Measurements from ENCODE around the gene SNX24. TPM values are rescaled to one million over a fixed set of nuclear protein-coding genes. Genes with fewer than 3 reads are reported as not detected.

The SNX24 gene
- total RNA-seq, 1 experiment from 2014 or later, result 10.8 TPM

- Histone ChIP-seq H3K9me3 (ENCODE audit: control insufficient read depth in 1 of 2, insufficient read depth in 1 of 2, low read depth in 1 of 2, low read length in 2 of 2) (no peaks in the 10 kb centered on the region), H3K27me3 (ENCODE audit: insufficient read depth, low read length) (no peaks in the 10 kb centered on the region), H3K27ac (ENCODE audit: low read depth, low read length) (no peak overlapping the region), H3K4me3 (replicated peaks in 1 of 2; ENCODE audit: low read depth in 1 of 2, low read length in 2 of 2) (no peak overlapping the region), H3K36me3 (ENCODE audit: control insufficient read depth in 1 of 2, insufficient read depth in 2 of 2, low read length in 2 of 2) (no peaks in the 10 kb centered on the region), H3K4me1 (ENCODE audit: control insufficient read depth in 1 of 2, insufficient read depth in 2 of 2, low read length in 2 of 2) (peaks cover 0 to 9% of the 10 kb centered on the region in 2 experiments; a peak in 2 of 4 replicates), H3K79me2 (ENCODE audit: insufficient read depth, low read length) (no peaks in the 10 kb centered on the region), H3K9ac (ENCODE audit: low read length) (no peak overlapping the region), H2AFZ (ENCODE audit: low read depth, low read length, poor library complexity, severe bottlenecking) (no peak overlapping the region), H3K4me2 (ENCODE audit: low read length) (no peak overlapping the region), H3K9me2 (ENCODE audit: insufficient read depth) (no peaks in the 10 kb centered on the region), H4K20me1 (ENCODE audit: insufficient read depth) (no peaks in the 10 kb centered on the region)
- no TSS peak for BruUV-seq (replicated peaks)
- RAD21 ChIA-PET (ENCODE audit: low non-redundant PET in 1 of 2, low total read pairs in 2 of 2, uncharacterized antibody in 2 of 2, unreplicated experiment in 2 of 2), result no interaction called here
- no peak for TF ChIP-seq JUND (IDR thresholded peaks at IDR 0.05)
- TF ChIP-seq EZH2phosphoT487 (IDR thresholded peaks at IDR 0.05; ENCODE audit: borderline replicate concordance), result no peak
- TF ChIP-seq EZH2 (IDR thresholded peaks at IDR 0.05), result no peak
- no peak for TF ChIP-seq POLR2A (IDR thresholded peaks at IDR 0.05; ENCODE audit: borderline replicate concordance, extremely low read depth, insufficient read depth, insufficient read length)
- no peak for TF ChIP-seq SIN3A (IDR thresholded peaks at IDR 0.05; ENCODE audit: low read depth)
- no peak for TF ChIP-seq CTCF (IDR thresholded peaks at IDR 0.05 in 2 of 3, conservative IDR thresholded peaks at IDR 0.05 in 1 of 3; ENCODE audit: borderline replicate concordance in 1 of 3, insufficient read depth in 1 of 3, low read depth in 2 of 3, low read length in 2 of 3)
- TF ChIP-seq, protein P1, sequence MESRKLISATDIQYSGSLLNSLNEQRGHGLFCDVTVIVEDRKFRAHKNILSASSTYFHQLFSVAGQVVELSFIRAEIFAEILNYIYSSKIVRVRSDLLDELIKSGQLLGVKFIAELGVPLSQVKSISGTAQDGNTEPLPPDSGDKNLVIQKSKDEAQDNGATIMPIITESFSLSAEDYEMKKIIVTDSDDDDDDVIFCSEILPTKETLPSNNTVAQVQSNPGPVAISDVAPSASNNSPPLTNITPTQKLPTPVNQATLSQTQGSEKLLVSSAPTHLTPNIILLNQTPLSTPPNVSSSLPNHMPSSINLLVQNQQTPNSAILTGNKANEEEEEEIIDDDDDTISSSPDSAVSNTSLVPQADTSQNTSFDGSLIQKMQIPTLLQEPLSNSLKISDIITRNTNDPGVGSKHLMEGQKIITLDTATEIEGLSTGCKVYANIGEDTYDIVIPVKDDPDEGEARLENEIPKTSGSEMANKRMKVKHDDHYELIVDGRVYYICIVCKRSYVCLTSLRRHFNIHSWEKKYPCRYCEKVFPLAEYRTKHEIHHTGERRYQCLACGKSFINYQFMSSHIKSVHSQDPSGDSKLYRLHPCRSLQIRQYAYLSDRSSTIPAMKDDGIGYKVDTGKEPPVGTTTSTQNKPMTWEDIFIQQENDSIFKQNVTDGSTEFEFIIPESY (IDR thresholded peaks at IDR 0.05; ENCODE audit: extremely low read depth, insufficient replicate concordance, low read length), result no peak
- no peak for TF ChIP-seq CBX3 (IDR thresholded peaks at IDR 0.05; ENCODE audit: low read depth)
- no peak for TF ChIP-seq ATF3 (IDR thresholded peaks at IDR 0.05)
- TF ChIP-seq, protein P2, sequence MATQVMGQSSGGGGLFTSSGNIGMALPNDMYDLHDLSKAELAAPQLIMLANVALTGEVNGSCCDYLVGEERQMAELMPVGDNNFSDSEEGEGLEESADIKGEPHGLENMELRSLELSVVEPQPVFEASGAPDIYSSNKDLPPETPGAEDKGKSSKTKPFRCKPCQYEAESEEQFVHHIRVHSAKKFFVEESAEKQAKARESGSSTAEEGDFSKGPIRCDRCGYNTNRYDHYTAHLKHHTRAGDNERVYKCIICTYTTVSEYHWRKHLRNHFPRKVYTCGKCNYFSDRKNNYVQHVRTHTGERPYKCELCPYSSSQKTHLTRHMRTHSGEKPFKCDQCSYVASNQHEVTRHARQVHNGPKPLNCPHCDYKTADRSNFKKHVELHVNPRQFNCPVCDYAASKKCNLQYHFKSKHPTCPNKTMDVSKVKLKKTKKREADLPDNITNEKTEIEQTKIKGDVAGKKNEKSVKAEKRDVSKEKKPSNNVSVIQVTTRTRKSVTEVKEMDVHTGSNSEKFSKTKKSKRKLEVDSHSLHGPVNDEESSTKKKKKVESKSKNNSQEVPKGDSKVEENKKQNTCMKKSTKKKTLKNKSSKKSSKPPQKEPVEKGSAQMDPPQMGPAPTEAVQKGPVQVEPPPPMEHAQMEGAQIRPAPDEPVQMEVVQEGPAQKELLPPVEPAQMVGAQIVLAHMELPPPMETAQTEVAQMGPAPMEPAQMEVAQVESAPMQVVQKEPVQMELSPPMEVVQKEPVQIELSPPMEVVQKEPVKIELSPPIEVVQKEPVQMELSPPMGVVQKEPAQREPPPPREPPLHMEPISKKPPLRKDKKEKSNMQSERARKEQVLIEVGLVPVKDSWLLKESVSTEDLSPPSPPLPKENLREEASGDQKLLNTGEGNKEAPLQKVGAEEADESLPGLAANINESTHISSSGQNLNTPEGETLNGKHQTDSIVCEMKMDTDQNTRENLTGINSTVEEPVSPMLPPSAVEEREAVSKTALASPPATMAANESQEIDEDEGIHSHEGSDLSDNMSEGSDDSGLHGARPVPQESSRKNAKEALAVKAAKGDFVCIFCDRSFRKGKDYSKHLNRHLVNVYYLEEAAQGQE (IDR thresholded peaks at IDR 0.05; ENCODE audit: low read depth), result no peak
- no peak for TF ChIP-seq YY1 (IDR thresholded peaks at IDR 0.05; ENCODE audit: extremely low read depth, insufficient replicate concordance, low read depth, low read length)
- no peak for TF ChIP-seq FOSL1 (IDR thresholded peaks at IDR 0.05; ENCODE audit: low read depth)
- TF ChIP-seq SP1 (IDR thresholded peaks at IDR 0.05; ENCODE audit: low read depth), result no peak
- TF ChIP-seq EGR1 (IDR thresholded peaks at IDR 0.05; ENCODE audit: low read depth), result no peak
- no peak for TF ChIP-seq POLR2AphosphoS5 (IDR thresholded peaks at IDR 0.05; ENCODE audit: low read depth, low read length)
- no peak for TF ChIP-seq MAX (IDR thresholded peaks at IDR 0.05)
- TF ChIP-seq TCF7L2 (IDR thresholded peaks at IDR 0.05; ENCODE audit: borderline replicate concordance, extremely low read depth, insufficient read depth, insufficient read length), result no peak
- no peak for TF ChIP-seq RAD21 (IDR thresholded peaks at IDR 0.05; ENCODE audit: low read depth)
- POLR2A ChIA-PET, result no interaction called here
- DNase-seq (ENCODE audit: low read depth, low spot score) (no peak), ATAC-seq (no peak)
- CTCF ChIA-PET, result no interaction called here
- intact Hi-C loops (cut with micrococcal nuclease), result no loop called here
Observed at GRCh38 chr5:122839731-122840130, 5.7 kb upstream of the SNX24 start.
